NB4 (cell line): ENCODE results near the gene AXDND1.

Experiments used
- DNase-seq: peaks from one replicate; pipeline ENCODE4 v3.0.0; 2010; ENCODE audit warnings: low read depth
- H3K4me3 ChIP-seq: one replicate; pipeline ENCODE4 v1.5.1; 2011; ENCODE audit warnings: mild to moderate bottlenecking, low read depth, low read length, moderate library complexity
- CTCF ChIP-seq: IDR thresholded peaks from one replicate; pipeline ENCODE4 v1.5.1; 2012; ENCODE audit warnings: low read depth, low read length
- MAX ChIP-seq: IDR thresholded peaks from 2 replicates; pipeline ENCODE4 v1.6.1; 2011; ENCODE audit warnings: low read depth, low read length
- MYC ChIP-seq: IDR thresholded peaks from 2 replicates; pipeline ENCODE4 v1.6.1; 2011; ENCODE audit warnings: low read depth, low read length
- POLR2A ChIP-seq: IDR thresholded peaks from 2 replicates; pipeline ENCODE4 v1.6.1; 2011; ENCODE audit warnings: mild to moderate bottlenecking; ENCODE audit not compliant: insufficient read length; ENCODE audit errors: extremely low read depth

Gene AXDND1

GRCh38 chr1:179588425-179589024, 222.8 kb downstream of the AXDND1 start:
- no peak for DNase-seq
- TF ChIP-seq CTCF (no peak), POLR2A (no peak), MAX (no peak), MYC (no peak)
- H3K4me3 ChIP-seq, result no peak overlapping the region

DNA sequence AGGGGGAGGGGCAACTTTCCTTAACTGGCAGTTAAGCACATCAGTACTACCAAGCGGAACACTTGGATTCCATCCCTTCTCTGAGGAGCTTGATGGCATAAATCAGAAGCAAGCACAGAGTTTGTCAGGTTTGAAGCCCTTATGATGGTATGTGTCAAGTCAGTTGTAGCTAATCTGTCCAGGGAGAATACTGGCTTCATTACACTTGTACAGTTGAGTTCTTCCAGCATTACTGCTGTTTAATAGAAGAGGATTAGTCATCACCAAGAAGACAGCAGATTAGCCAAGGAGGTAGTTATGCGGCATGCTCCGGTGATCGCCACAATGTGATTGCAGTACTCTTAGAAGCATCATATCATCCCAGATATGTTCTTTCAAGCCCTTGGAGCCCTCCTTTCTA, 223.7 kb downstream of the AXDND1 start:
- no peak for DNase-seq
- no peak overlapping the region for H3K4me3 ChIP-seq
- TF ChIP-seq CTCF (no peak), MYC (no peak), POLR2A (no peak), MAX (no peak)

- no peak for DNase-seq
- TF ChIP-seq CTCF, result no peak
- TF ChIP-seq POLR2A, result no peak
- no peak for TF ChIP-seq MYC
- no peak for TF ChIP-seq MAX
- no peak overlapping the region for H3K4me3 ChIP-seq
Measured at GRCh38 chr1:179590671-179591070, 224.9 kb downstream of the AXDND1 start.

- H3K4me3 ChIP-seq, result no peak overlapping the region
- TF ChIP-seq MAX (no peak), MYC (no peak), POLR2A (no peak), CTCF (no peak)
- DNase-seq, result no peak
Measured at GRCh38 chr1:179591253-179591591, 225.5 kb downstream of the AXDND1 start.

- TF ChIP-seq CTCF, result no peak
- no peak for TF ChIP-seq MYC
- no peak for TF ChIP-seq MAX
- TF ChIP-seq POLR2A, result no peak
Measured at GRCh38 chr1:179591592-179592580, 226.1 kb downstream of the AXDND1 start, which contains the start of gene TDRD5. Gene TDRD5 (plus strand): TSS chr1:179591832. CDS start chr1:179592616, 784 bp downstream.

More at GRCh38 chr1:179591592-179592580, 226.1 kb downstream of the AXDND1 start, which contains the start of gene TDRD5:
- H3K4me3 ChIP-seq, result no peak within 1 kb of the TSS
- no peak for DNase-seq
